GM12891 (cell line): ENCODE results near the gene PDGFD.

Experiments
- DNase-seq: peaks from one replicate; pipeline ENCODE4 v3.0.0; 2011; ENCODE audit warnings: low spot score; ENCODE audit not compliant: insufficient read length
- FAIRE-seq: peaks from 2 replicates; lab custom pipeline; 2011; peaks lifted over from hg19 to GRCh38; lab: Jason Lieb, UNC
- PAX5 ChIP-seq: IDR thresholded peaks from 2 replicates; pipeline ENCODE4 v1.6.1; 2011; ENCODE audit warnings: low read length, moderate library complexity, mild to moderate bottlenecking; ENCODE audit not compliant: insufficient read depth, severe bottlenecking
- POLR2A ChIP-seq: IDR thresholded peaks from 2 replicates; pipeline ENCODE4 v1.6.1; 2011; ENCODE audit warnings: low read depth, low read length, control low read depth
- POLR2AphosphoS5 ChIP-seq: IDR thresholded peaks from 2 replicates; pipeline ENCODE4 v1.6.1; 2011; ENCODE audit warnings: low read depth, low read length, control low read depth
- POU2F2 ChIP-seq: IDR thresholded peaks from 2 replicates; pipeline ENCODE4 v1.6.1; 2011; ENCODE audit warnings: low read depth, mild to moderate bottlenecking, control low read depth, low read length, moderate library complexity
- SPI1 ChIP-seq: IDR thresholded peaks from 2 replicates; pipeline ENCODE4 v1.6.1; 2011; ENCODE audit warnings: low read depth, low read length, control low read depth
- TAF1 ChIP-seq: IDR thresholded peaks from 2 replicates; pipeline ENCODE4 v1.6.1; 2011; ENCODE audit warnings: low read depth, low read length, control low read depth

The PDGFD gene

GRCh38 chr11:104124979-104125378, 39.0 kb downstream of the PDGFD start:
- DNase-seq = no peak
- TF ChIP-seq POLR2A = no peak
- no peak for TF ChIP-seq PAX5
- no peak for TF ChIP-seq POLR2AphosphoS5
- no peak for TF ChIP-seq POU2F2
- no peak for TF ChIP-seq SPI1
- no peak for TF ChIP-seq TAF1
- no peak for FAIRE-seq

DNA sequence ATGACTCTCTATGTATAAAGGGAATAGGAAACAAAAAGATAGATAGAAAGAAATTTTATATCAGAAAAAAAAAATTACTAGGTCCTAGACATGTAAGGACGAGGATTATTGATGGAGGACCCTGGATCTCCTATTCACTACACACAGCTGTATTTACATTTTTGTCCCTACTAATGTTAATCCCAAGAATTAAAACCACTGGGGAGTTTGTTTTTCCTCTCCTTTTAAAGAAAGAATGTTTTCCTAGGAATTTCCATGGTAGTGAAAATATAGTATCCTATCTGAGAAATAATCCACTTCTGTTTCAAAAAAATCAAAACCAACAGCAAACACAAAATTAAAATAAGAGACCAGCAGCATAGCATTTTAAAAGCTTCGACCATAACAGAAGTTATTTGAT, 41.1 kb downstream of the PDGFD start:
- FAIRE-seq (no peak), DNase-seq (no peak)
- no peak for TF ChIP-seq SPI1

DNA sequence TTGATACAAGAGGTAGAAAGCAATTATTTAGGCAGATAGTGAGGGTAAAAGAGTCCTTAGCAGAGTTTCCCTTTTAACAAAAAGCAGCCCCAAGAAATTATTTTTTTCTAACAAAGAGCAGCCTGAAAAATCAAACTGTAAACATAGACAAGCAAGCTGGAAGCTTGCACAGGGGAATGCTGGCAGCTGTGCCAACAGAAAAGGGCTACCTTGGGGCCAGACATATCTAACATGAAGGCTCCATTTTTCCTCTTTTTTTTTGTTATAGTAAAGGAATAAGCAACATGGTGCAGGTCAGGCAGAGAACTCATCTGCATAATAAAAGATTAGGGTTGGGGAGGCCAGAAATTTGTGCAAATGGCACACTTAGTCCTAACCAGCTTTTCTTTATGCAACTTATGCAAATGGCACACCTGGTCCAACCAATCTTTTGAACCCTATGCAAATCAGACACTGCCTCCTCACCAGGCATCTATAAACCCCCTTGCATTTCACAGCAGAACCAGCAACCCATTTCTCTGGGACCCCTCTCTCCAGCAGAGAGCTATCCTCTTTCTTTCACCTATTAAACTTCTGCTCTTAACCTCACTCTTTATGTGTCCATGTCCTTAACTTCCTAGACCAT, 41.8 kb downstream of the PDGFD start:
- DNase-seq (no peak), FAIRE-seq (no peak)
- TF ChIP-seq SPI1 = no peak
- TF ChIP-seq PAX5 = no peak
- no peak for TF ChIP-seq TAF1
- no peak for TF ChIP-seq POLR2A
- no peak for TF ChIP-seq POU2F2
- no peak for TF ChIP-seq POLR2AphosphoS5

- no peak for FAIRE-seq
Observed at GRCh38 chr11:104120493-104121137, 43.3 kb downstream of the PDGFD start.

DNA sequence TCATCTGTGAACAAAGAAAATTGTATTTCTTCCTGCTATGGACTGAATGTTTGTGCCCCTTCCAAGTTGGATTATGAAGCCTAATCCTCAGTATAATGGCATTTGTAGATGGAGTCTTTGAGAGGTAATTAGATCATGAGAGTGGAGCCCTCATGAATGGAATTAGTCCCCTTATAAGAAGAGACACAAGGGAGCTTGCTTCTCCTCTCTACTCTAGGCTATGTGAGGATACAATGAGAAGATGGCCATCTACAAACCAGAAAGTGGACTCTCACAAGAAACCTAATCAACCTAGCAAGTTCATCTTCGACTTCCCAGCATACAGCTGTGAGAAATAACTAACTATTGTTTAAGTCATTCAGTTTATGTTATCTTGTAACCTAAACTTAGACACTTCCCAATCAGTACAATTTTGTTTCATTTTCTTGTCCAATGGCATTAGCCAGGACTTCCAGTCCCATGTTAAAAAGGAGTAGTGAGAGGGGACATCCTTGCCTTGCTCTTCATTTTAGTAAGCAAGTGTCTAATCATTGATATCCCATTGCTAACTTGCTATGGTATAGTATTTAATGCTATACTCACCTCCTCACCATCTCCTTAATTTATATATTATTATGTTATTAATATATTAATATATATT, 45.7 kb downstream of the PDGFD start:
- TF ChIP-seq PAX5 (no peak), POLR2AphosphoS5 (no peak), SPI1 (no peak), POU2F2 (no peak), TAF1 (no peak), POLR2A (no peak)
- FAIRE-seq (no peak), DNase-seq (no peak)

More at GRCh38 chr11:104120493-104121137, 43.3 kb downstream of the PDGFD start:
- no peak for TF ChIP-seq TAF1
- no peak for TF ChIP-seq POU2F2
- no peak for TF ChIP-seq PAX5
- TF ChIP-seq SPI1 = no peak
- TF ChIP-seq POLR2AphosphoS5 = no peak
- no peak for TF ChIP-seq POLR2A
- DNase-seq = no peak

DNA sequence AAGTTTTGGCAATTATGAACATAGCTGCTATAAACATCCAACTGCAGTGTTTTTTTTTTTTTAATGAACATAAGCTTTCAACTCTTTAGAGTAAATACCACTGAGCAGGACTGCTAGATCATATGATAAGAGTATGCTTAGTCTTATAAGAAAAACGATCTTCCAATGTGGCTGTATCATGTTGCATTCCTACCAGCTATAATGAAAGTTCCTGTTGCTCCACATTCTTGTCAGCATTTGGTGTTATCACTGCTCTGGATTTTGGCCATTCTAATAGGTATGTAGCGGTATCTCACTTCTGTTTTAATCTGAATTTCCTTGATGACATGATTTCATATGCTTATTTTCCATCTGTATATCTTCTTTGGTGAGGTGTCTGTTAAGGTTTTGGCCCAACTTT, 50.4 kb downstream of the PDGFD start:
- FAIRE-seq (no peak), DNase-seq (no peak)
- no peak for TF ChIP-seq POLR2A
- TF ChIP-seq POLR2AphosphoS5 = no peak
- TF ChIP-seq PAX5 = no peak
- no peak for TF ChIP-seq SPI1
- TF ChIP-seq POU2F2 = no peak
- TF ChIP-seq TAF1 = no peak

GRCh38 chr11:104106136-104106754, 57.7 kb downstream of the PDGFD start:
- TF ChIP-seq PAX5 = no peak
- no peak for TF ChIP-seq TAF1
- no peak for TF ChIP-seq POLR2A
- no peak for TF ChIP-seq POU2F2
- TF ChIP-seq SPI1 = no peak
- TF ChIP-seq POLR2AphosphoS5 = no peak

GRCh38 chr11:104105155-104105554, 58.8 kb downstream of the PDGFD start:
- no peak for FAIRE-seq

More at GRCh38 chr11:104106136-104106754, 57.7 kb downstream of the PDGFD start:
- DNase-seq = no peak
- no peak for FAIRE-seq

GRCh38 chr11:104104664-104105063, 59.3 kb downstream of the PDGFD start:
- no peak for FAIRE-seq
- DNase-seq = no peak
- TF ChIP-seq POLR2A = no peak

More at GRCh38 chr11:104105155-104105554, 58.8 kb downstream of the PDGFD start:
- no peak for DNase-seq
- TF ChIP-seq POU2F2 (no peak), POLR2A (no peak), PAX5 (no peak), TAF1 (no peak), SPI1 (no peak), POLR2AphosphoS5 (no peak)
